ENCODE data around the gene SLC46A1.
A peak's percentile ranks its signal among the peaks of the same experiment; 100 is the strongest.

Gene SLC46A1

GRCh38 chr17:28379814-28380801 is 25.9 kb downstream of the SLC46A1 start:
- peak; percentile 78 for DNase-seq (ENCODE audit: low read depth)

GRCh38 chr17:28372945-28373274 is 33.1 kb downstream of the SLC46A1 start:
- DNase-seq (ENCODE audit: low read depth), result no peak

GRCh38 chr17:28372203-28372944 is 33.6 kb downstream of the SLC46A1 start:
- DNase-seq (ENCODE audit: low read depth), result no peak

- DNase-seq (ENCODE audit: low read depth), result peak; percentile 81
These were observed 34.5 kb downstream of the SLC46A1 start, which contains the start of gene SARM1 for GRCh38 chr17:28371245-28372202. Gene SARM1 (plus strand): TSS chr17:28371694. CDS start chr17:28372033, 339 bp downstream.

- no peak for DNase-seq (ENCODE audit: low read depth)
These were observed 35.3 kb downstream of the SLC46A1 start for GRCh38 chr17:28370744-28371103.

GRCh38 chr17:28370035-28370743 is 35.8 kb downstream of the SLC46A1 start, which contains the start of gene VTN:
Gene VTN (minus strand): TSS chr17:28370307. CDS start chr17:28370203, 104 bp downstream.
- peak; percentile 61 for DNase-seq (ENCODE audit: low read depth)

- DNase-seq (ENCODE audit: low read depth), result no peak
These were observed 36.4 kb downstream of the SLC46A1 start for GRCh38 chr17:28369684-28370034.

GRCh38 chr17:28368915-28369683 is 36.9 kb downstream of the SLC46A1 start:
- DNase-seq (ENCODE audit: low read depth), result no peak

- DNase-seq (ENCODE audit: low read depth), result no peak
These were observed 37.6 kb downstream of the SLC46A1 start for GRCh38 chr17:28368306-28368831.

- DNase-seq (ENCODE audit: low read depth), result no peak
These were observed 38.2 kb downstream of the SLC46A1 start for GRCh38 chr17:28367641-28368305.

- DNase-seq (ENCODE audit: low read depth), result no peak
These were observed 39.4 kb downstream of the SLC46A1 start for GRCh38 chr17:28366605-28367004.

GRCh38 chr17:28365487-28365886 is 40.5 kb downstream of the SLC46A1 start:
- DNase-seq (ENCODE audit: low read depth), result no peak

- DNase-seq (ENCODE audit: low read depth), result no peak
These were observed 41.2 kb downstream of the SLC46A1 start, which contains the start of gene SEBOX for GRCh38 chr17:28364665-28365363. Gene SEBOX (minus strand): TSS chr17:28365199. CDS start chr17:28365151, 48 bp downstream.

- DNase-seq (ENCODE audit: low read depth), result no peak
These were observed 42.0 kb downstream of the SLC46A1 start for GRCh38 chr17:28363776-28364650.

- no peak for DNase-seq (ENCODE audit: low read depth)
These were observed 42.8 kb downstream of the SLC46A1 start for GRCh38 chr17:28363186-28363585.

- DNase-seq (ENCODE audit: low read depth), result no peak
These were observed 48.2 kb downstream of the SLC46A1 start for GRCh38 chr17:28357901-28358197.

GRCh38 chr17:28357061-28357900 is 48.7 kb downstream of the SLC46A1 start, which contains the start of gene POLDIP2:
Gene POLDIP2 (minus strand): TSS chr17:28357527. CDS start chr17:28357448, 79 bp downstream.
- peak; percentile 95 for DNase-seq (ENCODE audit: low read depth)

Data from iris pigment epithelial cell (primary cell).